Prostate gland (tissue), 2 donors: ENCODE results near the gene NDUFV2.

Experiments
- CTCF ChIP-seq, 4 experiments: fragments of 200-600 bp in 2 of 4; fragments of 450-650 bp in 2 of 4; sonication (generic) in 2 of 4; IDR thresholded peaks; 1 replicate in 3 of 4; 2 replicates in 1 of 4; pipeline ENCODE4 v1.5.1; 2016 to 2019; ENCODE audit warnings: antibody characterized with exemption in 4 of 4, mild to moderate bottlenecking in 2 of 4, moderate library complexity in 2 of 4
- POLR2A ChIP-seq: fragments of 450-650 bp; IDR thresholded peaks from one replicate; pipeline ENCODE4 v1.6.1; 2016; ENCODE audit warnings: antibody characterized with exemption, mild to moderate bottlenecking
- POLR2AphosphoS5 ChIP-seq: sonication (generic); formaldehyde crosslinking; IDR thresholded peaks from one replicate; pipeline ENCODE4 v1.6.1; 2017; ENCODE audit warnings: antibody characterized with exemption

DNA sequence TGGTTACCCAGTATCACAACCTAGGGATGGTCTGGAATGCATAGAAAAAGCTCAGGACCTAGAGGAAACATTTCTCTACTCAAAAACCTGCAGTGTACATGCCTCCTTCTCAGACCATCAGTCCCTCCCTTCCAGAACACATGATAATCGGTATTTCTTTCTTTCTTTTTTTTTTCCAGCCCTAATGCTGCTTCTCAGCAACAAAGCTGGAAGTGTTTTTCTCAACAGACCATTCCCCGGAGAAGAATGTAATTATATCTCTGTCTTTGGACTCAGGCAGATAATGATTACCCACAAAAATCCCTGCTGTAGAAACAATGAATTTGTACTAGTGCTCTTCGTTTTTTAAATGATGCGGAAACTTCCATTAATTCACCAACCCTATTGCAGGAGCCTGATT is 44.1 kb upstream of the NDUFV2 start:
- TF ChIP-seq CTCF (IDR thresholded peaks at IDR 0.05) (no peak), POLR2A (no peak), POLR2AphosphoS5 (no peak)
